Lung (tissue), 12 donors: ENCODE measurements around the gene TRIM72. TPM values are rescaled to one million over a fixed set of nuclear protein-coding genes. Genes with fewer than 3 reads are reported as not detected.

Source experiments
- ATAC-seq: fragments of 200-7000 bp; cut with Tn5 transposase; one replicate; pipeline ENCODE4 v1.9.1; 2020; ENCODE audit warnings: moderate number of reproducible peaks; ENCODE audit not compliant: insufficient read depth, low FRiP score
- DNase-seq, 3 donors: peaks; one replicate each; pipeline ENCODE4 v3.0.0-alpha.2; 2013 to 2017
- H3K27ac ChIP-seq, 2 donors: one replicate each; pipeline ENCODE4 v1.5.1; 2013; ENCODE audit warnings: mild to moderate bottlenecking in 2 of 2, moderate library complexity in 2 of 2, control low read depth in 1 of 2, inconsistent platforms in 1 of 2, low read depth in 1 of 2, low read length in 1 of 2
- H3K27me3 ChIP-seq, 3 donors: one replicate each; pipeline ENCODE4 v1.5.1; 2013; ENCODE audit warnings: low read length in 2 of 3; ENCODE audit not compliant: control insufficient read depth in 3 of 3, insufficient read depth in 3 of 3
- H3K36me3 ChIP-seq, 4 donors: one replicate each; pipeline ENCODE4 v1.5.1; 2013; ENCODE audit warnings: low read length in 4 of 4, mild to moderate bottlenecking in 1 of 4, moderate library complexity in 1 of 4; ENCODE audit not compliant: control insufficient read depth in 4 of 4, insufficient read depth in 4 of 4
- H3K4me1 ChIP-seq, 5 donors: one replicate each; pipeline ENCODE4 v1.5.1; 2013; ENCODE audit warnings: low read length in 5 of 5, mild to moderate bottlenecking in 2 of 5, moderate library complexity in 1 of 5; ENCODE audit not compliant: control insufficient read depth in 5 of 5, insufficient read depth in 5 of 5
- H3K4me3 ChIP-seq: one replicate; pipeline ENCODE4 v1.5.1; 2013; ENCODE audit warnings: mild to moderate bottlenecking, control low read depth, moderate library complexity
- H3K9ac ChIP-seq, 2 donors: one replicate each; pipeline ENCODE4 v1.5.1; 2013; ENCODE audit warnings: low read length in 2 of 2, control low read depth in 1 of 2; ENCODE audit not compliant: insufficient read depth in 1 of 2
- H3K9me3 ChIP-seq, 4 donors: one replicate each; pipeline ENCODE4 v1.5.1; 2013; ENCODE audit warnings: low read length in 3 of 4, mild to moderate bottlenecking in 1 of 4, moderate library complexity in 1 of 4; ENCODE audit not compliant: control insufficient read depth in 4 of 4, insufficient read depth in 3 of 4
- CTCF ChIP-seq: IDR thresholded peaks from 2 replicates; pipeline ENCODE4 v1.5.1; 2012; ENCODE audit warnings: mild to moderate bottlenecking; ENCODE audit errors: control extremely low read depth, extremely low read depth
- WGBS, 2 donors: extraction: QIAGEN DNeasy Blood & Tissue Kit; methylation state at CpG; one replicate each; pipeline ENCODE4 v1.1.7; 2013; 5-methylcytosine and 5-hydroxymethylcytosine counted together
- polyA plus RNA-seq, 2 donors: library from polyadenylated mRNA; stranded (reverse); fragments of 200-250 nt; gene quantifications; one replicate each; pipeline ENCODE4 v1.2.1, GENCODE V29; 2013
- total RNA-seq, 2 donors: library from RNA; depleted of rRNA in 1 of 2; stranded (reverse); fragments of >200 nt in 1 of 2; gene quantifications; one replicate each; pipeline ENCODE4 v1.2.1, GENCODE V29; 2014 to 2021
- donor health status: control.
- donor health status: control.
- donor health status: Bipolar disorder and iron deficiency.
- donor health status: healthy.
- donor health status: DM: yes; HTN: yes; CAD: no.

The TRIM72 gene
- total and polyA plus RNA-seq, 4 donors, result 0.02 to 0.09 (median 0.03) TPM; not detected in 1

GRCh38 chr16:31191697-31192428, 22.1 kb upstream of the TRIM72 start:
- TF ChIP-seq CTCF, result no peak
- WGBS, 2 donors, result 86 to 91% methylated on average over 5 of the region's 5 CpGs
- ATAC-seq (no peak), DNase-seq (no peak)
- no peaks in the 10 kb centered on the region for H3K4me1 ChIP-seq
- H3K9me3 ChIP-seq, result no peaks in the 10 kb centered on the region
- no peak overlapping the region for H3K4me3 ChIP-seq
- H3K27ac ChIP-seq, result no peak overlapping the region
- H3K36me3 ChIP-seq, result peaks cover 70 to 72% (median 71%) of the 10 kb centered on the region in 4 donors
- no peaks in the 10 kb centered on the region for H3K27me3 ChIP-seq
- H3K9ac ChIP-seq, result no peak overlapping the region

GRCh38 chr16:31192856-31193642, 20.9 kb upstream of the TRIM72 start:
- Histone ChIP-seq H3K36me3 (peaks cover 59 to 63% (median 61%) of the 10 kb centered on the region in 4 donors), H3K4me3 (no peak overlapping the region), H3K27ac (no peak overlapping the region), H3K27me3 (no peaks in the 10 kb centered on the region), H3K9me3 (no peaks in the 10 kb centered on the region), H3K9ac (no peak overlapping the region), H3K4me1 (no peaks in the 10 kb centered on the region)
- no peak for ATAC-seq
- DNase-seq, result no peak
- TF ChIP-seq CTCF, result no peak
- WGBS, 2 donors, result 91% methylated on average over 16 of the region's 16 CpGs

GRCh38 chr16:31193874-31194273, 20.0 kb upstream of the TRIM72 start:
- WGBS, 2 donors, result 90 to 94% methylated on average over 2 of the region's 2 CpGs
- no peak for DNase-seq
- H3K4me1 ChIP-seq, result peaks cover 0 to 2% (median 0%) of the 10 kb centered on the region in 5 donors
- no peaks in the 10 kb centered on the region for H3K9me3 ChIP-seq
- no peak overlapping the region for H3K9ac ChIP-seq
- no peaks in the 10 kb centered on the region for H3K27me3 ChIP-seq
- no peak overlapping the region for H3K4me3 ChIP-seq
- no peak for TF ChIP-seq CTCF
- H3K36me3 ChIP-seq, result peaks cover 50 to 61% (median 53%) of the 10 kb centered on the region in 4 donors
- H3K27ac ChIP-seq, result no peak overlapping the region
- no peak for ATAC-seq
